ENCODE data around the gene DCDC2B. TPM values are rescaled to one million over a fixed set of nuclear protein-coding genes. Genes with fewer than 3 reads are reported as not detected.
"Not testable (repeated sequence)": the region's sequence is repeated elsewhere in the genome, so short reads cannot be mapped to it uniquely, and the experiment has no call there.

Gene DCDC2B
- total RNA-seq, 4 donors from 2014 or later, result not detected

DNA sequence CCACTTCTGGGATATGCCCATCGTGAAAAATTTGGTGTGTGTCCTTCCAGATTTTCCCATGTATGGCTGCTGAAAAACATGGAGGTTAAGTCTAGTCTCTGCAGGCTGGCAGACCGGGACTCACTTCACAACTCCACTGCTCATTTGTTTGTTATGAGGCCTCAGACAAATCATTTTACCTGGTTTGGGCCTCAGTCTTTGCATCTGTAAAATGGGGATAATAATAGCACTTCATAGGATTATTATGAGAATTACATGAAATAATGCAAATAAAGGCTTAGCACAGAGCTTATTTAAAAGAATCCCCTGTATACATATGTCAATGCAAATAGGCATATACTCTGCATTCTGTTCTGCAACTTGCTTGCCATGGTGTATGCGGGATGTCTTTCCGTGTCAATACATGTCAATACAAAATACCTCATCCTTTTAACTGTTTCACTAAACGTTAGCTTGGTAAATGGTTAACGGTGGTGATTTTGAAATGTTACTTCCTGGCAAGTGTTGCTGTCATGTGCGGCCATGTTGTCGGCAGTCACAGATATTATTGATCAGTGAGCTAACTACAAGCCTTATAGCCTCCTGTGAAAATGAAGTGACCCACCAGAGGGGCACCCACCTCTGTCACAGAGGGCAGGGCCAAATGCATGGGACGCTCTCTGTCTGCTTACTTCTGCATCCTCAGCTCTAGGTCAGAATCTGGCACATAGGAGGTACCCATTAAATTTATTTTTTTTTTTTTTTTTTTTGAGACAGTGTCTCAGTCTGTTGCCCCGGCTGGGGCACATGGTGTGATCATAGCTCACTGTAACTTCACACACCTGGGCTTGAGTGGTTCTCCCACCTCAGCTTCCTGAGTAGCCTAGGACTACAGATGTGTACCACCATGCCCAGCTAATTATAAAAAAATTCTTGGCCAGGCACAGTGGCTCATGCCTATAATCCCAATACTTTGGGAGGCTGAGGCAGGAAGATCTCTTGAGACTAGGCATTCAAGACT, 46.5 kb downstream of the DCDC2B start:
- ATAC-seq, result no peak
- Histone ChIP-seq H3K9me3 (no peaks in the 10 kb centered on the region), H3K27ac (no peak overlapping the region), H3K36me3 (no peaks in the 10 kb centered on the region), H3K27me3 (no peaks in the 10 kb centered on the region), H3K4me1 (peaks cover 0 to 17% of the 10 kb centered on the region in 2 donors), H3K4me3 (no peak overlapping the region)
- intact Hi-C loops (cut with DNase I; ENCODE audit: low total_unique reads) (no loop called here), in situ Hi-C loops (cut with MboI; ENCODE audit: low sequenced_read_pairs in 4 of 4) (no loop called here)
- TF ChIP-seq, protein P1, sequence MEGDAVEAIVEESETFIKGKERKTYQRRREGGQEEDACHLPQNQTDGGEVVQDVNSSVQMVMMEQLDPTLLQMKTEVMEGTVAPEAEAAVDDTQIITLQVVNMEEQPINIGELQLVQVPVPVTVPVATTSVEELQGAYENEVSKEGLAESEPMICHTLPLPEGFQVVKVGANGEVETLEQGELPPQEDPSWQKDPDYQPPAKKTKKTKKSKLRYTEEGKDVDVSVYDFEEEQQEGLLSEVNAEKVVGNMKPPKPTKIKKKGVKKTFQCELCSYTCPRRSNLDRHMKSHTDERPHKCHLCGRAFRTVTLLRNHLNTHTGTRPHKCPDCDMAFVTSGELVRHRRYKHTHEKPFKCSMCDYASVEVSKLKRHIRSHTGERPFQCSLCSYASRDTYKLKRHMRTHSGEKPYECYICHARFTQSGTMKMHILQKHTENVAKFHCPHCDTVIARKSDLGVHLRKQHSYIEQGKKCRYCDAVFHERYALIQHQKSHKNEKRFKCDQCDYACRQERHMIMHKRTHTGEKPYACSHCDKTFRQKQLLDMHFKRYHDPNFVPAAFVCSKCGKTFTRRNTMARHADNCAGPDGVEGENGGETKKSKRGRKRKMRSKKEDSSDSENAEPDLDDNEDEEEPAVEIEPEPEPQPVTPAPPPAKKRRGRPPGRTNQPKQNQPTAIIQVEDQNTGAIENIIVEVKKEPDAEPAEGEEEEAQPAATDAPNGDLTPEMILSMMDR (IDR thresholded peaks at IDR 0.05 in 4 of 5, conservative IDR thresholded peaks at IDR 0.05 in 1 of 5), result no peak
- no peak for TF ChIP-seq POLR2A (IDR thresholded peaks at IDR 0.05)
- no peak for DNase-seq

DNA sequence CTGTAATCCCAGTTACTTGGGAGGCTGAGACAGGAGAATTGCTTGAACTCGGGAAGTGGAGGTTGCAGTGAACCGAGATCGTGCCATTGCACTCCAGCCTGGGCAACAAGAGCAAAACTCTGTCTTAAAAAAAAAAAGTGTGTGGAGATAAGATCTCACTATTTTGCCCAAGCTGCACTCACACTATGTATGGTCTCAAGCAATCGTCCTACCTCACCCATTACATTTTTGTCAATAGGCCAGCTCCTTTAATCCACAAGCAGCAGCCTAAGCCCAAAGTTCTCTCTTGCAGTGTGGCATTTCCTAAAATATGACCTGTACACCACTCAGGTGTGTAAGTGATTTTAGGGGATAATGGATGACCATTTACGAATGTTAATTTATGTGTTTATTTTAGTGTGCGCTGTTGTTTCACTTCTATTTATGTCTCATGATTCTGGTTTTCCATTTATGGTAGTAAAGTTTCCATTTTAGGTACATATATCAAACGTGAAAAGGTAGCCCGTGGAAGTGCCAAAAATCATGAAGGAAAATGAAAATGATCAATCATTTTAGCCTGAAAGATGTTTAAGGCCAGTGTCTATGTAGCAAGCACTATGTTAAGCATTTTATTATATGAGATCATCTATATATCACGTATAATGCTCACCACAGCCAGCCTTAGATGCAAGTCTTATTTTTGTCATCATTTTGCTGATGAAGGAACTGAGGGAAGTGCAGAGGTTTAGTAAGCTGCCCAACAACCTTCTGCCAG, 47.8 kb downstream of the DCDC2B start:
- intact Hi-C loops (cut with DNase I; ENCODE audit: low total_unique reads), result no loop called here
- ATAC-seq, result no peak
- Histone ChIP-seq H3K9me3 (no peaks in the 10 kb centered on the region), H3K27me3 (no peaks in the 10 kb centered on the region), H3K36me3 (no peaks in the 10 kb centered on the region), H3K4me3 (no peak overlapping the region), H3K27ac (no peak overlapping the region), H3K4me1 (peaks cover 0 to 10% of the 10 kb centered on the region in 2 donors)
- in situ Hi-C loops (cut with MboI; ENCODE audit: low sequenced_read_pairs in 4 of 4), result no loop called here
- TF ChIP-seq, protein P1 (IDR thresholded peaks at IDR 0.05 in 4 of 5, conservative IDR thresholded peaks at IDR 0.05 in 1 of 5), result no peak
- TF ChIP-seq POLR2A (IDR thresholded peaks at IDR 0.05), result no peak
- DNase-seq, result no peak

DNA sequence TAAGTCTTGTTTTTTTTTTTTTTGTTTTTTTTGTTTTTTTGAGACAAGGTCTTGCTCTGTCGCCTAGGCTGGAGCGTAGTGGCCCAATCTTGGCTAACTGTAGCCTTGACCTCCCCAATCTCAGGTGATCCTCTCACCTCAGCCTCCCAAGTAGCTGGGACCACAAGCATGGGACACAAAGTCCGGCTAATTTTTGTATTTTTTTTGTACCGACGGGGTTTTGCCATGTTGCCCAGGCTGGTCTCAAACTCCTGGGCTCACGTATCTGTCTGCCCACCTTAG, 48.3 kb downstream of the DCDC2B start:
- Histone ChIP-seq H3K9me3 (no peaks in the 10 kb centered on the region), H3K36me3 (no peaks in the 10 kb centered on the region), H3K27ac (no peak overlapping the region), H3K4me3 (no peak overlapping the region), H3K27me3 (no peaks in the 10 kb centered on the region), H3K4me1 (peaks cover 0 to 9% of the 10 kb centered on the region in 2 donors)
- no peak for DNase-seq
- no peak for ATAC-seq
- in situ Hi-C loops (cut with MboI; ENCODE audit: low sequenced_read_pairs in 4 of 4) (no loop called here), intact Hi-C loops (cut with DNase I; ENCODE audit: low total_unique reads) (no loop called here)
- TF ChIP-seq POLR2A (IDR thresholded peaks at IDR 0.05), result no peak
- TF ChIP-seq, protein P1 (IDR thresholded peaks at IDR 0.05 in 4 of 5, conservative IDR thresholded peaks at IDR 0.05 in 1 of 5), result no peak

DNA sequence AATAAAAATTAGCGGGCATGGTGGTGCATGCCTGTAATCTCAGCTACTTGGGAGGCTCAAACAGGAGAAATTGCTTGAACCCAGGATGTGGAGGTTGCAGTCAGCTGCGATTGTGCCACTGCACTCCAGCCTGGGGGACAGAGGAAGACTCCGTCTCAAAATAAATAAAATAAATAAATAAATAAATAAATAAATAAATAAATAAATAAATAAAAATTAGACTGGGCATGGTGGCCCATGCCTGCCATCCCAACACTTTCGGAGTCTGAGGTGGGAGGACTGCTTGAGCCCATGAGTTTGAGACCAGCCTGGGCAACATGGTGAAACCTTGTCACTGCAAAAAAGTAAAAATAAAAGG, 54.3 kb downstream of the DCDC2B start:
- H3K27me3 ChIP-seq; intact Hi-C loops (cut with DNase I; ENCODE audit: low total_unique reads); H3K27ac ChIP-seq; H3K36me3 ChIP-seq; DNase-seq; ATAC-seq; in situ Hi-C loops (cut with MboI; ENCODE audit: low sequenced_read_pairs in 4 of 4); H3K4me1 ChIP-seq; H3K9me3 ChIP-seq; H3K4me3 ChIP-seq: not testable (repeated sequence)

DNA sequence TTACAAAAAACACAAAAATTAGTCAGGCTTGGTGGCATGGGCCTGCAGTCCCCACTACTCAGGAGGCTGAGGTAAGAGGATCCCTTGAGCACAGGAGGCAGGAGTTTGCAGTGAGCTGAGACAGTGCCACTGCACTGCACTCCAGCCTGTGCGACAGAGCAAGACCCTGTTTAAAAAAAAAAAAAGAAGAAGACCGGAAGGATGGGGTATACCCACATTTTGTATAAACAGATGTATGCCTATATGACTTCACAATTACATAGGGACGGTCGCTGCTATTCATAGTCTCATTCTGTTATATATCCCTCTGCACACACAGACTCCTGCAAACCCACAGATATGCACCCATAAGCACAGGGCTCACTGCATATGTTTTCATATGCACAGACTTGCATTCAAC, 54.9 kb downstream of the DCDC2B start:
- H3K36me3 ChIP-seq, result no peaks in the 10 kb centered on the region
- H3K4me3 ChIP-seq, result no peak overlapping the region
- no peaks in the 10 kb centered on the region for H3K9me3 ChIP-seq
- DNase-seq, result no peak
- no peak overlapping the region for H3K27ac ChIP-seq
- ATAC-seq, result no peak
- TF ChIP-seq, protein P1 (IDR thresholded peaks at IDR 0.05 in 4 of 5, conservative IDR thresholded peaks at IDR 0.05 in 1 of 5), result no peak
- TF ChIP-seq POLR2A (IDR thresholded peaks at IDR 0.05), result no peak
- no peaks in the 10 kb centered on the region for H3K4me1 ChIP-seq
- H3K27me3 ChIP-seq, result no peaks in the 10 kb centered on the region
- in situ Hi-C loops (cut with MboI; ENCODE audit: low sequenced_read_pairs in 4 of 4) (no loop called here), intact Hi-C loops (cut with DNase I; ENCODE audit: low total_unique reads) (no loop called here)

All from gastrocnemius medialis (tissue), 4 donors.